ENCODE measurements around the gene GJD3.

GJD3 gene

DNA sequence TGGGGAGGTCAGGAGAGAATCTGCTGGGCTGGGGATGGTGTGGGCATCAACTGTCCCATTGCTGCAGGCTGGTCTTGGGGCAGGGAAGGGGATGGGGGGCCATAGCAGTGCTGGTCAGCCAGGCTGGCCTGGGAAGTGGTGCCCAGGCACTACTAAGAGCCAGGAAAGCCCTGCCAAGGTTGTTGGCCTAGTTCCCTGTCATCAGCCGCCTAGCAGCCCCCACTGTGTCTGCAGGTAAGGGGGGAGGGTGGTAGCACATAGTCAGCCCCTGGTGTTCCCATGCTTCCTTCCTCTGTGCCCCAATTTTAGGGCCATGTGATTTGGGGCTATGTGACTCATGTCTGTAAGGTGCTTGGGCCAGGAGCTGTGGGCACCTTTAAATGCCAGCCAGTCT is 17.8 kb downstream of the GJD3 start:
- no peak for TF ChIP-seq FOXP2 (optimal IDR thresholded peaks at IDR 0.05; ENCODE audit: borderline replicate concordance, extremely low read depth, extremely low read length, insufficient read depth)
- no peak for TF ChIP-seq REST (IDR thresholded peaks at IDR 0.05; ENCODE audit: insufficient read depth in 1 of 2, low read depth in 2 of 2, low read length in 2 of 2)
- TF ChIP-seq TAF1 (IDR thresholded peaks at IDR 0.05; ENCODE audit: borderline replicate concordance, insufficient read depth, low read length): no peak
- no peak for TF ChIP-seq SIN3A (IDR thresholded peaks at IDR 0.05; ENCODE audit: borderline replicate concordance, insufficient read depth, low read length)
- no peak for TF ChIP-seq POLR2AphosphoS5 (IDR thresholded peaks at IDR 0.05; ENCODE audit: low read depth, low read length)

DNA sequence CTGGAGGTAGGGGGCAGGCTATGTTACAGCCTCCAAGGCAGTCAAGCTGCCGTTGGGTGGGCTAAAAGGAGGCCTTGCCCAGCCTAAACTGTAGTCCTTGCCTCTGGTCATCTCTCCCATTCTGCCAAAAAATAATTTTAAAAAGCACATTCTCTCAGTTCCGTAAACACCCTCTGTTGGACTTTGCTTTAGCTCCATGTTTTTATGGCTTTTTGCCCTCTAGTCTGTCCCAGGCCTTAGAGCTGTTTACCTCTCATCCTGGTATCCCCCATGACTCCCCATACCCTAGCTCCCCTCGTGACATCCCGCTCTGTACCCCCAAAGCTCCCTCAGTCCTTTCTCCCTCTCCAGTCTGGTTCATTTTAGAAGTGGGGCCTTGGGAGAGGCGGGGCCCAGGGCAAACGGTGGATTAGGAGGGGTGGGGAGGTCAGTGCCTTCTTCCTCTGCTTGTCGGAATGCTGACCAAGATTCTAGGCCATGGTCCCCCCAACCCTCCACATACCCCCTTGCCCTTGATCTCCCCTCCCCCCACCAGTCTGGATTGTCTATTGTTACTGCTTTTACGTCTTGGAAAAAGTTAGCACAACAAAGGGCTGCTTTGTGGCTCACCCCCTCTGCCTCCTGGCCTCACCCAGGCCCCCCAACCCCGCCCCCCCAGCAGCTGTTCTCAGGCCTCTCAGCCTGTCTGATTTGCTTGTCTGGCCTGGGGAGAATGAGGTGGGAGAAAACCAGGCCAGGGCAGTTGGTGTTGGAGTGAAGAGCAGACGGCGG is 18.4 kb downstream of the GJD3 start:
- TF ChIP-seq SIN3A (IDR thresholded peaks at IDR 0.05; ENCODE audit: borderline replicate concordance, insufficient read depth, low read length) (no peak), TAF1 (IDR thresholded peaks at IDR 0.05; ENCODE audit: borderline replicate concordance, insufficient read depth, low read length) (no peak), REST (IDR thresholded peaks at IDR 0.05; ENCODE audit: insufficient read depth in 1 of 2, low read depth in 2 of 2, low read length in 2 of 2) (no peak), POLR2AphosphoS5 (IDR thresholded peaks at IDR 0.05; ENCODE audit: low read depth, low read length) (no peak), FOXP2 (optimal IDR thresholded peaks at IDR 0.05; ENCODE audit: borderline replicate concordance, extremely low read depth, extremely low read length, insufficient read depth) (no peak)

DNA sequence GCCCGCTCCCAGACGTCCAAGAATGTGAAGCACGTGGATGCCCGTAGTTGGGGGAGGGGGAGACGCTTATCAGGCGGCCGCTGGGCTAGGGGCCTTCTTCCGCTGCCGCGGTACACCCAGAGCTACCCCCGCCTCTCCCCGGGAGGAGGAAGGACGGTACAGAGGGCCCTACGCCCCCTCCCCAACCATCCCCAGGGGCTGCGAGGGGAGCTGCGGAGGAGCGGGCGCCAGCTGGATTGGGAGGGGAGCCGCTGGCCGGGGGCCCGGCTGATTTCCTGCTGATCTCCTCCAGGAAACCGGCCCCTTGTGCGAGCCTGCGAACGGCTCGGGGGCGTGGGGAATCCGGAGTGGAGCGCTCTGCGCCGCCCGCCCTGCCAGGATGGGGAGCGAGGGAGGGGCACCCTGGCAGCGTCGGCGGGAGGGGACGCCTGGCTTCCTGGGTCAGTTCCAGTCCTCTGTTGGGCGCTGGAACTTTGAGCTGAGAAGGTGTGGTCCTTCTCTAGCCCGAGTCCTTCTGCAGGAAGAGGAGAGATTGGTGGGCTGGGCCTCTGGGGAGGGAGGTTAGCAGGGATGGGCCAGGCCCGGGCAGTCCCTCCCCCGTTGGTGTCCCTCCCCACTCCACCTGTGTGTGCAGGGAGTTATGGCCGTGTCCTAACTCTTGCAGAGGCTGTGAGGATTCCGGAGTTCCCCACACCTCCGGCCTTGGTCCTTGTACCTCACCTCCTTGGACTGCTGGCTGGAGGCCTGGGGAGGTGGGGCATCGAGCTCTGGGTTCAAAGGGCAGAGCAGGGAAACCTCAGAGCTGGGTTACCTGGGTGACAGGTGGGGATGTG is 19.2 kb downstream of the GJD3 start:
- TF ChIP-seq SIN3A (IDR thresholded peaks at IDR 0.05; ENCODE audit: borderline replicate concordance, insufficient read depth, low read length): peak; percentile 88; the same call in 1 of the 2 replicates
- peak in 1 of 2 experiments; percentile 17; a peak in 1 of 4 replicates for TF ChIP-seq REST (IDR thresholded peaks at IDR 0.05; ENCODE audit: insufficient read depth in 1 of 2, low read depth in 2 of 2, low read length in 2 of 2)
- TF ChIP-seq FOXP2 (optimal IDR thresholded peaks at IDR 0.05; ENCODE audit: borderline replicate concordance, extremely low read depth, extremely low read length, insufficient read depth): no peak
- TF ChIP-seq POLR2AphosphoS5 (IDR thresholded peaks at IDR 0.05; ENCODE audit: low read depth, low read length): peak; percentile 57; the same call in 1 of the 2 replicates
- TF ChIP-seq TAF1 (IDR thresholded peaks at IDR 0.05; ENCODE audit: borderline replicate concordance, insufficient read depth, low read length): 0 out of 2 replicates have a peak, but pooled peaks have one; percentile 40

GRCh38 chr17:40344421-40345160 is 19.9 kb downstream of the GJD3 start:
- TF ChIP-seq TAF1 (IDR thresholded peaks at IDR 0.05; ENCODE audit: borderline replicate concordance, insufficient read depth, low read length) (no peak), REST (IDR thresholded peaks at IDR 0.05; ENCODE audit: insufficient read depth in 1 of 2, low read depth in 2 of 2, low read length in 2 of 2) (no peak), SIN3A (IDR thresholded peaks at IDR 0.05; ENCODE audit: borderline replicate concordance, insufficient read depth, low read length) (no peak), FOXP2 (optimal IDR thresholded peaks at IDR 0.05; ENCODE audit: borderline replicate concordance, extremely low read depth, extremely low read length, insufficient read depth) (no peak), POLR2AphosphoS5 (IDR thresholded peaks at IDR 0.05; ENCODE audit: low read depth, low read length) (no peak)
